Ramos (cell line): Measurements from ENCODE around the gene KLK3.
"Not testable (repeated sequence)": the region's sequence is repeated elsewhere in the genome, so short reads cannot be mapped to it uniquely, and the experiment has no call there.

Experiments
- in situ Hi-C: fragments of 300-500 bp; cut with MboI; formaldehyde crosslinking; loops from one replicate; pipeline ENCODE4 v1.14.3; 2022; ENCODE audit warnings: low sequenced_read_pairs; ENCODE audit not compliant: unreplicated experiment

Gene KLK3

GRCh38 chr19:50859849-50860248 lies 5.1 kb downstream of the KLK3 start:
- in situ Hi-C loops: no loop called here

GRCh38 chr19:50861010-50861409 lies 6.3 kb downstream of the KLK3 start:
- in situ Hi-C loops: no loop called here

DNA sequence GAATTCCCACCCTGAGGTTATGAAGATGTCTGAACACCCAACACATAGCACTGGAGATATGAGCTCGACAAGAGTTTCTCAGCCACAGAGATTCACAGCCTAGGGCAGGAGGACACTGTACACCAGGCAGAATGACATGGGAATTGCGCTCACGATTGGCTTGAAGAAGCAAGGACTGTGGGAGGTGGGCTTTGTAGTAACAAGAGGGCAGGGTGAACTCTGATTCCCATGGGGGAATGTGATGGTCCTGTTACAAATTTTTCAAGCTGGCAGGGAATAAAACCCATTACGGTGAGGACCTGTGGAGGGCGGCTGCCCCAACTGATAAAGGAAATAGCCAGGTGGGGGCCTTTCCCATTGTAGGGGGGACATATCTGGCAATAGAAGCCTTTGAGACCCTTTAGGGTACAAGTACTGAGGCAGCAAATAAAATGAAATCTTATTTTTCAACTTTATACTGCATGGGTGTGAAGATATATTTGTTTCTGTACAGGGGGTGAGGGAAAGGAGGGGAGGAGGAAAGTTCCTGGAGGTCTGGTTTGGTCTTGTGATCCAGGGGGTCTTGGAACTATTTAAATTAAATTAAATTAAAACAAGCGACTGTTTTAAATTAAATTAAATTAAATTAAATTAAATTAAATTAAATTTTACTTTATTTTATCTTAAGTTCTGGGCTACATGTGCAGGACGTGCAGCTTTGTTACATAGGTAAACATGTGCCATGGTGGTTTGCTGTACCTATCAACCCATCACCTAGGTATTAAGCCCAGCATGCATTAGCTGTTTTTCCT lies 7.0 kb downstream of the KLK3 start:
- in situ Hi-C loops: no loop called here

GRCh38 chr19:50869479-50869878 lies 14.8 kb downstream of the KLK3 start:
- in situ Hi-C loops: no loop called here

- in situ Hi-C loops: no loop called here
These were observed 15.8 kb downstream of the KLK3 start for GRCh38 chr19:50870417-50871089.

GRCh38 chr19:50873056-50873455 lies 18.3 kb downstream of the KLK3 start, which contains the start of gene KLK2:
KLK2 (plus strand) TSS chr19:50873439; CDS start chr19:50873474, 35 bp downstream.
- in situ Hi-C loops: no loop called here

GRCh38 chr19:50874211-50874610 lies 19.5 kb downstream of the KLK3 start:
- in situ Hi-C loops: no loop called here

- in situ Hi-C loops: no loop called here
These were observed 21.2 kb downstream of the KLK3 start for GRCh38 chr19:50875795-50876422.

- in situ Hi-C loops: no loop called here
These were observed 21.7 kb downstream of the KLK3 start for GRCh38 chr19:50876456-50876855.

DNA sequence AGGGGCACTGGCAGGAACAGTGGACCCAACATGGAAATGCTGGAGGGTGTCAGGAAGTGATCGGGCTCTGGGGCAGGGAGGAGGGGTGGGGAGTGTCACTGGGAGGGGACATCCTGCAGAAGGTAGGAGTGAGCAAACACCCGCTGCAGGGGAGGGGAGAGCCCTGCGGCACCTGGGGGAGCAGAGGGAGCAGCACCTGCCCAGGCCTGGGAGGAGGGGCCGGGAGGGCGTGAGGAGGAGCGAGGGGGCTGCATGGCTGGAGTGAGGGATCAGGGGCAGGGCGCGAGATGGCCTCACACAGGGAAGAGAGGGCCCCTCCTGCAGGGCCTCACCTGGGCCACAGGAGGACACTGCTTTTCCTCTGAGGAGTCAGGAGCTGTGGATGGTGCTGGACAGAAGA lies 22.6 kb downstream of the KLK3 start:
- in situ Hi-C loops: no loop called here

DNA sequence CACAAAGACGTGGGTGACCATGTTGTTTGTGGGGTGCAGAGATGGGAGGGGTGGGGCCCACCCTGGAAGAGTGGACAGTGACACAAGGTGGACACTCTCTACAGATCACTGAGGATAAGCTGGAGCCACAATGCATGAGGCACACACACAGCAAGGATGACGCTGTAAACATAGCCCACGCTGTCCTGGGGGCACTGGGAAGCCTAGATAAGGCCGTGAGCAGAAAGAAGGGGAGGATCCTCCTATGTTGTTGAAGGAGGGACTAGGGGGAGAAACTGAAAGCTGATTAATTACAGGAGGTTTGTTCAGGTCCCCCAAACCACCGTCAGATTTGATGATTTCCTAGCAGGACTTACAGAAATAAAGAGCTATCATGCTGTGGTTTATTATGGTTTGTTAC lies 24.1 kb downstream of the KLK3 start:
- in situ Hi-C loops: no loop called here

DNA sequence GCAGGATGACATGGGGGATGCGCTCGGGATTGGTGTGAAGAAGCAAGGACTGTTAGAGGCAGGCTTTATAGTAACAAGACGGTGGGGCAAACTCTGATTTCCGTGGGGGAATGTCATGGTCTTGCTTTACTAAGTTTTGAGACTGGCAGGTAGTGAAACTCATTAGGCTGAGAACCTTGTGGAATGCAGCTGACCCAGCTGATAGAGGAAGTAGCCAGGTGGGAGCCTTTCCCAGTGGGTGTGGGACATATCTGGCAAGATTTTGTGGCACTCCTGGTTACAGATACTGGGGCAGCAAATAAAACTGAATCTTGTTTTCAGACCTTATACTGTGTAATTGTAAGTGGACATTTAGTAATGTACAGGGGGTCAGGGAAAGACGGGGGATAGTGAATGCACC lies 25.5 kb downstream of the KLK3 start:
- in situ Hi-C loops: no loop called here

- in situ Hi-C loops: no loop called here
These were observed 27.5 kb downstream of the KLK3 start for GRCh38 chr19:50882188-50882587.

DNA sequence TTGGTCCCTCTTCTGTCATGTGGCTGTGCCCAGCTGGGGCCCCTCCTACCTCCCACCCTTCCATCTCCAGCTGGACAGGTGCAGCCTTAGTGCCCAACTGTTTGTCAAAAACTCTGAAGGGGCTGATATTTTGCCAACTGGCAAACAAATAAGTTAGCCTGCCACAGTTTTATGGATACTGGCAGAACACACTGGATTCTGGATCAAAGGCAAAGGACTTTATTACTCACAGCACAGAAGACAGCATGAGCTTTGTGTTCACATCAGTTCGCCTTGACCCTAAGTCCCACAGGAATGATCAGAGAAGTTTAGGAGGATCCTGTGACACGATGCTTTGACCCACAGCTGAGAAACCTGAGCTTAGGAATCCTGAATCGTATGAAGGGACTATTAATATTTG lies 34.9 kb downstream of the KLK3 start:
- in situ Hi-C loops: no loop called here

DNA sequence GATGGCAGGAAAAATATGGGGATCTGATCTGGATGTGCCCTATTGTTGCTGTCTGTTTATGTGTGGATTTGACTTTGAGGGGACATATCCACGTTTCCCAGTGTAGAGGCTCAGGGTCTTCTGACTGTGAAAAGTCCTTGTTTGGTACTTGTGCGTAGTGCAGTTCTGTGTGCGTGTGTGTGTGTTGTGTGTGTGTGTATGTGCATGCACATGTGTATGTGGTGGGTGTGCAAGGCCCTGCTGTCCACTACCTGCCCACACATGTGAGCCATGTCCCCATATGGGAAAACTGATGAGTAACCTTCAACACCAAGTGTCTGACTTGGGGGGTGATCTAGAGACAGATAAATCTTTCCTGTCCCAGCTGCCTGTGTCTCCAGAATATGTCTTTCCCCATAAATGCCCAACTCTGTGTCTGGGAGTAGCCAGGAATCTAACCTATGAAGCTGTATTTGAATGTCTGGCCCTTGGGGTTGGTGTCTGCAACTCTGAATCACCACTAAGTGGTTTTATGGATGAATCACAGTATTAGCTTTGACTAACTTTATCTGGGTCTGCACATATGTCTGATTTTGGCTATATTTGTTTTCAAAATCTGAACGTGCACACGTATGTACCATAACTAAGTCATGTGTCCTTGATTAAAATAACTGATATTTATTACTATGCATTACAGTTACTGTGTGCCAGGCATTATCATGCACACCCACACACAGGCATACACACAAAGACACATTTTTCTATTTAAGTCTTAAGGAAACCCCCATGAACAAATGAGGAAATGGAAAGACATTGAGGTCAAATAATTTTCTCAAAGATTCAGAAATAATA lies 35.9 kb downstream of the KLK3 start:
- in situ Hi-C loops: no loop called here

DNA sequence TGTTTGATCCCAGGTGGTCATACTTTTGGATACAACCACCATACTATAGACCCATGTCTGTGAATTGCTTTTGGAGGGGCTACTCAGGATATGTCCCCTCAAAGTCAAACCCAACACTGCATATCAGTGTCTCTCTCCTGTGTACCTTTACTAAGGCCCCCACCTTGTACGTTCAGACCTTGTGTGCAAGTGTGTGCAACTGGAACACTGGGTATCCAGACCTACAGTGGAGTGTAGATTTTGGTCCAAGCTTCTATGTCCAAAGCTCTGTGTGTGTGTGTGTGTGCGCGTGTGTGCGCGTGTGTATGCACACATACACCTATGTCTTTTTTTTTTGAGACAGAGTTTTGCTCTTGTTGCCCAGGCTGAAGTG lies 36.5 kb downstream of the KLK3 start:
- in situ Hi-C loops: no loop called here

GRCh38 chr19:50893047-50893736 lies 38.5 kb downstream of the KLK3 start:
- in situ Hi-C loops: no loop called here

- in situ Hi-C loops: no loop called here
These were observed 40.0 kb downstream of the KLK3 start for GRCh38 chr19:50894478-50895356.

DNA sequence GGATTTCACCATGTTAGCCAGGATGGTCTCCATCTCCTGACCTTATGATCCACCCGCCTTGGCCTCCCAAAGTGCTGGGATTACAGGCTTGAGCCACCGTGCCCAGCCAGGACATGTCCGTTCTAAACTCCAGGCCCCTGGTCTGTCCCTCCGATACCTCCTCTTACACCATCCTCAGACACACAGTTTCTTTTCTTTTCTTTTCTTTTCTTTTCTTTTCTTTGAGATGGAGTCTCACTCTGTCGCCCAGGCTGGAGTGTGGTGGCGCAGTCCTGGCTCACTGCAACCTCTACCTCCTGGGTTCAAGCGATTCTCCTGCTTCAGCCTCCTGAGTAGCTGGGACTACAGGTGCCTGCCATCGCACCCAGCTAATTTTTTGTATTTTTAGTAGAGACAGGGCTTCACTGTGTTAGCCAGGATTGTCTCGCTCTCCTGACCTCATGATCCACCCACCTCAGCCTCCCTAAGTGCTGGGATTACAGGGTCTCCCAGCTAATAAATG lies 41.4 kb downstream of the KLK3 start:
- in situ Hi-C loops: not testable (repeated sequence)
